ENCODE results near the gene CNTNAP3.
"Not testable (repeated sequence)": the region's sequence is repeated elsewhere in the genome, so short reads cannot be mapped to it uniquely, and the experiment has no call there.

CNTNAP3 gene

DNA sequence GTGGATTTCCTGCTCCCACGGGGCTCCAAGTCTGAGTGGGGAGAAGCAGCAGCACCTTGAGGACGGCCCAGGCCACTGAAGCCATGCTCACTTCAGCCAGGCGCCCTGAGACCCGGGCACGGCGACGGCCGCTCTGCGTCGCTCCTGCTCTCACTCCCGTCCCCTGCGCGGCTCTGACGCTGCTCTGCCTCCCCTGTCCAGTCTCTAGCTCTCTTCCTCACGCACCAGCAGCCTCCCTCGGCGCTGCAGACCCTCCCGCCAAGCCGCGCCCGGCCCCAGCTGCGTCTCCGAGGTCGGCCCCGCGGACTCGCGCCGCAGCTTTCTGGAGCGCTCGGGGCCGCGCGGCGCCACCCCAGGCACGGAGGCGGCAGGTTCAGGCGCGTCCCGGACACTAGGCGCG lies at the start of gene CNTNAP3:
CNTNAP3 (minus strand) TSS at position 188 of the 400 bp plus-strand sequence; CDS start at position 85, 103 bp downstream.
- DNase-seq, result not testable (repeated sequence)

DNA sequence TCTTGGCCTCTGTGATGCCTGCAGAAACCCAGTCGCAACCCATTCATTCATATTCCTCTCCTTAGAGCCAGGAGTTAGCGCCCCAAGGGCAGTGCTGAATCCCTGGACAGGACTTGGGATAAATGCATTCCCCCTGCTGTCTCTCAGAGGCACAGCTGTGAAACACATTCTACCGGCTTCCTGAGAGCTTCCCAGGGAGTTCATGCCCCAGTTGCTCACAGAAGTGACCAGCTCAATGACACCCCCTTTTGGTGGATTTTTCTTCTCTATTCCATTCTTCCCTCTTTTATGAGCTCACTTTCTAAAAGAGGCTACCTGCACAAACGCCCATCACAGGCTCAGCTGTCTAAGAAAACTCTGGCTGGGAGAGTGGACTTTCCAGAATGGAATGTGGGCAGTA lies 8.0 kb downstream of the CNTNAP3 start:
- not testable (repeated sequence) for DNase-seq

DNA sequence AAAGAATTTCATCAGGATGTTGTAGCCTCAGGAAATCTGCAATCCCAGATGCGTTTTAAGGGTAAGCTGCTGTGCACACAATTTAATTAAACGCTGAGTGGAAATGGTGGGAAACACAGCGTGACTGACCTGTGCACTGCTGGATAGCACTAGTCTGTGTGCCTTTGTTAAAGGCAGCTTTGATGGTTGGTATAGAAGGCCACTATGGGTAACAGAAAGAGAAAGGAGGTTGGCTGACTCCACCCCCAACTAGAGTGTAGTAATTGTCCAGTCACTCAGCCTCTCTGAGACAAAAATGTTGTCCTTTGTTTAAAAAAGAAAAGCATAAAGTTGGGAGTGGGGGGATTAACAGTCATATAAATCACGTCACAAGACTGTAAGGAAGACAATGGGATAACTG lies 45.5 kb downstream of the CNTNAP3 start:
- not testable (repeated sequence) for DNase-seq

DNA sequence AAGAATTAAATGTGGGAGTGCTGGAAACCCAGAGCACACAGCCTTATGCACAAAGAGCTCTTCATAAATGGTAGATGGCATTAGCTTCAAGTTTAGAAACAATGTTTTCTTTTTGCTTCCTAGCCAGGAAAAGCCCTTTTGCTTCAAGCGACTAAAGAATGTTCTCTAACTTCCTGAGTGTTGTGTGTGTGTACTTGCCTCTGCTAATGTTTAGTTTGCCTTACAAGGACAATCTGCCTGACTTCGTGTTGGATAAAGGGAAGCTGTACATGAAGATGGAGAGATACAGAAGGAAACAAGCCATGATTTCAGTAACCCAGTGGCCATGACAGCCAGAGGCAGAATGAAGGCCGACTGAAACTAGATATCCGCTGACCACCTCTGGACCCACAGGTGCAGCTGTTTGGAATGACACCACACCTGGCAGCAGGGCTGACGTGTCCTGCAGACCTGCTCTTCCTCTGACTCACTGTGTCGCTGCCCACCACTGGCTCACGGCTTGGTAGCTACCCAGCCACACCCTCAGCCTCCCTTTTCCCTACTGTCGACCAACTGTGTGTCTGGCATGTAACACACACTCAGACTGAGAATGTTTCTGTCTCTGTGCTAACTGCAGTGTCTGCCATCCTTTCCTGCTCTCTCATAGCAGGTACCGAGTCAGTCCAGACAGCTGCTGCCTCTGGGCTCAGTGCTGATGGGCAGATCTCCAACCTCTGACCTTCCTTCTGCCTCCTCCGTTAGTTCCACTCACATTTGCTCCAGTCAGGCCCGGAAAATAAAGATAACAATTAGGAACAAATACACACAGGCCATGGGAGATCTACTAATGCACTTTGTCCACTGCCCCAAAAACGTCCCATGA lies 55.6 kb downstream of the CNTNAP3 start:
- not testable (repeated sequence) for DNase-seq

DNA sequence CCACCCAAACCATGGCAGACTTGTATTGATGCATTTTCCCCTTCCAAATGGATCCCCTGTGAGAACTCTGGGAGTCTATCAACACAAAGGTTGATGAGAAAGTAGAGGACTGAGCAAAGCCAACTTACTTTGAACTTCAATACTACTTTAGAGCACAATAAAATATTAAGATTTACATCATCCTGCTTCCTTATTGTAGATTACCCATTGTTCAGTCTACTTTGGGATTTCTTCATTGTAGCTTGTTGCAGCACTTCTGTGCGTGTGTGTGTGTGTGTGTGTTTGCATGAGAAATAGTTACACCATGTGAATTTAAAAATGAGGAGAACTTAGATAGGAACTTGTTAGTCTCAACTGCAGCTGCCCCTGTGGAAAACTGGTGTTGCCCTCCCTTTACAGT lies 72.0 kb downstream of the CNTNAP3 start:
- DNase-seq, result not testable (repeated sequence)

DNA sequence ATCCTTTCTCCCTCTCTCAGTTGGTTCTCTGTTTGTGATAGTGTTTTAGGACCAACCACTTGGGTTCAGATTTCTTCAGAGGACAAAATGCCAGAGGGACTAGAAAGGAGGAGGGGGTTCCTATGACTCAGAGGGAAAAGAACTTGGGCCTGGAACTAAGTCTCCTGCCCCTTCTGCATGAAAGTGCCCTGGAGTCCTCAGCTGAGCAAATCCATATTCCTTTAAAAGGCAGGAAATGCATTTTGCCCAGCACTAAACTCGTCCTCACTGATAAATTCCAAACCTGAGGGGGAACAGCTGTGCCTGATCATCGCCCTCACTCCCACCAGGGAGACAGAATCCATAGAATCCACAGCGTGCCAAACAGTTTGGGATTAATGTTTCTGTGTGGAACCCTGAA lies 78.2 kb downstream of the CNTNAP3 start:
- DNase-seq, result not testable (repeated sequence)

DNA sequence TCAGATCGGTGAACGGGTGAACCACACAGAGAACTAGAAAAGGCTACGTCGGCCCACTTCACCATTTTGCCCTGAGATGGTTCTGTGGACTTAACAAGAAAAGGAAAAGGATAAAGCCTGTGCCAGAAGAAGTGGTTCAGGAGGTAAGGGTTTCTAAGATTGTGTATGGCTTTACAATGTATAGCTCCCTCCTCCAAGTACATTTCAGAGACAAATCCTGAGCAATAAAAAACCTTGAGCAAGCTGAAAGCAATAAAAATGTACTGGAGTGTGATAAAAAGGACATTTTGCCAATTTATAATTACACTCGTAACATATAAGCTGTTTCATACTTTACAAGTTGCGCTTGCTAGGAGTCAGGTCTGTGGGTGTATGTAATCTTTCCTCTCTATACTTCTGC lies 81.3 kb downstream of the CNTNAP3 start:
- not testable (repeated sequence) for DNase-seq

DNA sequence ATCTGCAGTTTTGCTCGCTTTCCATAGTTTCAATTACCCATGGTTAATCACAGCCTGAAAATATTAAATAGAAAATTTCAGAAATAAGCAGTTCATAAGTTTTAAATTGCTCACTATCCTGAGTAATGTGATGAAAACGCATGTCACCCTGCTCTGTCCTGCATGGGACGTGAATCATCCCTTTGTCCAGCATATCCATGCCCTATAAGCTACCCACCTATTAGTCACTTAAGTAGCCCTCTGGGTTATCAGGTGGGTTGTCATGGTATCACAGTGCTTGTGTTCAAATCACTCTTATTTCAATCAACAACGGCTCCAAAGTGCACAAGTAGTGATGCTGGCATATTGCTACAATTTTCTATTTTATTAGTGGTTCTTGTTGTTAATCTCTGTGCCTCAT lies 82.1 kb downstream of the CNTNAP3 start:
- DNase-seq, result not testable (repeated sequence)

DNA sequence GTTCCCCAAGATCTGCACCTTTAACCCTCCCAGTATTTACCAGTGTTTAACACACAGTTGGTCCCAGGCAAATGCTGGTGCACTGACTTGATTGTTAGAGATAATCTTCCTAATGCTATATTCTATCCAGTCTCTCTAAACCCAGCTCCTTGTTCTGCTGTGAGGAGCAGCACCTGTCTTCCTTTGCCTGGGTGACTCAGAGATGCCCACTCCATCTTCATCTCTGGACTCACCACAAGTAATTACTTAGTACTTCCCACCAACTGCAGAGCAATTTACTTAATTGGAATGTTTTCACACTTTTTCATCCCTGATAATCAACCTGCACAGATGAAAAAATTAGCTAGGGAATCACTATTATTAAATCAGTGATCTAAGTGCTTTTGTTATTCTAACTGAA lies 87.6 kb downstream of the CNTNAP3 start:
- not testable (repeated sequence) for DNase-seq

DNA sequence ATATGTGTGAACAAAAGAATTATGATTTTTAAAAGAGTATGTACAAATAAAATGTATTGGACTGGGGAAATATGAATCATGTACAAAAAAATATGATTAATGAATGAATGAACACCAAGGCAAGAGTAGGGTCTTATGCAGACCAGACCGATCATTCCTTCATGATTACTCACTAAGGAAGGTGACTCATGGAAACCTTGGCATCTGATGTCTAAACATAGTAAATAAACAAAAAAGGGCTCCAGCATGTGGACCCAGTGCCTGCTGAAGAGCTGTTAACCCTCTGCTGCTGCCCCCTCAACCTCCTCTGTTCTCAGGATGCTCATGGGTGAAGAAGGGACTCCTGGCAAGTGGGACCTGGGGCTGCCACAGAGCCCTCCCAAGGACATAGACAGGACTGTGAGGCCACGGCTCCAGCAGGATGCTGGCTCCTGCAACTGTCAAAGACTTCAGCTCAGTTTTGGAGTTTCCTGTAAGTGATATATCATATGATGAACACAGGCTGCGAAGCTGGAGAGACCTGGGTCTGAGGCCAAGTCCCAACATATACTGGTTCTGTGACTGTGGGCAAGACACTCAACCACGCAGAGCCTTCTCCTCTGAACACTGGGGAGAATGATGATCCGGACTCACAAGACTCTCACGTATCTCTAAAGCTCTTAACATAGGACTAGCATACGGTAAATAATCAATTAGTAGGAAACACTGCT lies 89.8 kb downstream of the CNTNAP3 start:
- DNase-seq, result not testable (repeated sequence)

DNA sequence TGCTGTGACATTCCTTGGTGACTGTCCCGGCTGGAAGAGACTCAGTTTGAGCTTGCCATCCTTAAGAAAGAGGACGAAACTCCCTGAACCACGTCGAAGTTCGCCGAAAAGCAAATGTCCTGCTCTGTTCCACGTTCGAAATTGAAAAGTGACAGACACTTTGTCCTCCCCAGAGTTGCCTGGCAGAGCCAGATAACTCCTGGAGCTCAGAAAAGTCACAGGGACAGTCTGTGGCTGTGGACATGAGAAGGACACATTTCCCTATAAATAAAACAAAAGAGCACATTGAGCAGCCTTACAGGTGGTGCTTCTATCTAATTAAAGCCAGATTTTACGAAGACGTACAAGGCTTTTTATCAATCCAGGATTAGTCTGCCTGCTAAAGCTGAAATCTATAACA lies 116.6 kb downstream of the CNTNAP3 start:
- DNase-seq, result not testable (repeated sequence)

DNA sequence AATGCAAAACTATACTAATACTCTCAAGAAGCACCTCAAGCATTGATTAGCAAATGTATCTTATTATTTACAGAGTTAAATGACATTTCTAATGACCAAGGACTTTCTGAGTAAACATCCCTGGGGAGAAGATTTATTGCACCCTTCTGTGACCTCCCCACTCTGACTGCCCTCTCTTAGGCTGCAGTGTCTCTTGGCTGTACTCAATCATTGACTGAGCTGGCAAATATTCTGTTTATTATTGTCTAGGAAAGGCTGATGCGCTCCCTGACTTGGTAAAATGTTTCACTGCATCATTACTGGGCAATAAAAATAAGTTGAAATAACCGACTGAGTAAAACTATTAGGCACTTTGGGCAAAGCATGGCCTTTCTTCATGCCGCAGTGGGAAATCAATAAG lies 130.3 kb downstream of the CNTNAP3 start:
- not testable (repeated sequence) for DNase-seq

DNA sequence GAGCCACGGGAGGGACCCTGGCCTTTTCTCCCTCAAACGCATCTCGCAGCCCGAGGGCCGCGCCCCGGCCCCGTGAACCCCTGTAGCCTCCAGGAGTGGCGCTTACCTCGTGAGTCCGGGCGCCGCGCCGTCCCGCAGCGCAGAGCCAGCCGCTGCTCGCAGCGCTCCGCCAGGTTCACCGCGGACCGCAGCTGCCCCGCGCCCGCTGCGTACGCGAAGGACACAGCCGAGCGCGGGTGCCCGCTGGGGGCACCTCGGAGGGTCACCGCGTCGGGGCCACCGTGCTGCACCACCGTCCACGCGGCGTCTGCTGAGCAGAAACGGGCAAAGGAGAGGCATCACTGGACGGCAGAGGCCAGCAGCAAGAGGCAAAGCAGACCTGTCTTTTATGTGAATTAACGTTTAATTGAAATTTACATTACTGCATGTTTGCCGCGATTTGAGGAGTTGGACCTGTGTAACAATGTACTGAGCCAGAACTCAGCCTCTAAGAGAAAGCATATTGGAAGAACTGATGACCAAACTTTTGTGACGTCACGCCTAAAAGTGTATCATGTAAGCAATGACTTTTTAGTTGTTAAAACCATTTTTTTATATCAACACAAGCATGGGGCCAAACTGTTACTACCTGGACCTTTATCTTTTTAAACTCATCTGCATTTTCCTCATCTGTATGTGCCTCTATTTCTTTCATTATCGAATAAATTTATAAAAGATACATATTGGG lies 155.0 kb downstream of the CNTNAP3 start:
- not testable (repeated sequence) for DNase-seq

DNA sequence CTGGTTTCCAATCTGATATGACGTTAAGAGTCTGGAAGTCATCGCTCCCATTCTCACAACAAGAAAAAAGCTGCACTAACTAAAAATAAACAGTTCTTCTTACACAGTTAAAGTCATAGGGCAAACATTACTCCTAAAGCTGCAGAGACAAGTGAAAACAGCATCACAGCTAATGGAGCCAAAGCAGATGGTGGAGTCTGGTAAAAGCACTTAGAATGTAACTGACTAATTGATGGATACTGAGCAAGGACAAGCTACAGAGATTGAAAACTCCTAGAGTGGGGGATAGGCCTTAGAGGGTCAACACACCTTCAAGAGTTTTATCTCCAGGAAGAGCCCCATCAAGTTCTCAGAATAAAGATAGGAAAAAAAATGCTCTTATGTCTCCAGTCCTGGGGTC lies 166.6 kb downstream of the CNTNAP3 start:
- not testable (repeated sequence) for DNase-seq

DNA sequence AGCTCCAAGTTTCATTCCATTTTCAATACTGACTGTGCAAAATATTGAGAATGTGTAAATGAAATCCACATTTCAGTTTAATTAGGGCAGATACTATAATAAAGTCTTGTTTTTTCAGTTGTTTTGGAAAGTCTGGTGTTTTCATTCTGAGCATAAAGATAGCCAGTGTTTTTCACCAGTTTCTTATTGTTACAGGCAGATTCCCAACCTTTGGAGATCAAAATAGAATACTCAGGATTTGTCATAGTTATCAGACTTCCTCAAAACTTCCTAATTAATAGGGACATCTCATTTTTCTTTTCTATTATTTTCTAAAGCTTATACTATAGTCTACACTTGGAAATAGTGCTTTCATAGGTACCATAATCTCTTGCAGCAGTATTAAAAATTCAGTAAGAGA lies 176.2 kb downstream of the CNTNAP3 start:
- not testable (repeated sequence) for DNase-seq

DNA sequence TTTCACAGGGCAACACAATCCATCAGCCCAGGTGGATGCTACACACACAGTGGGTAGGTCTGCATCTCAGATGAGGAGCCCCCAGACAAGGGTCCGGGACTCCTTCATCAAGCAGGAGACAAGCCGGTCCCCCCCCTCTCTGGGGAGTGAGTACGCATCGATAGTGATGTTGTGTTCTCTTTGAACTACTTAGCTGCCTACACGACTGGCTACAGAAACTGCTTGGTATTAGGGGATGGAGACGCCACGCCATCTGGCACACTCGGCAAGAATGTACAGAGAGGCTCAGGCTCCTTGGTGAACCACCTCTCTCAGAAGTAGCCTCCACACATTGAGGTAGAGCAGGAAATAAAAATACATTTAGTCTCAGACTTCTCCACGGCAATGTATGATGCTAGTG lies 179.8 kb downstream of the CNTNAP3 start:
- DNase-seq, result no peak

DNA sequence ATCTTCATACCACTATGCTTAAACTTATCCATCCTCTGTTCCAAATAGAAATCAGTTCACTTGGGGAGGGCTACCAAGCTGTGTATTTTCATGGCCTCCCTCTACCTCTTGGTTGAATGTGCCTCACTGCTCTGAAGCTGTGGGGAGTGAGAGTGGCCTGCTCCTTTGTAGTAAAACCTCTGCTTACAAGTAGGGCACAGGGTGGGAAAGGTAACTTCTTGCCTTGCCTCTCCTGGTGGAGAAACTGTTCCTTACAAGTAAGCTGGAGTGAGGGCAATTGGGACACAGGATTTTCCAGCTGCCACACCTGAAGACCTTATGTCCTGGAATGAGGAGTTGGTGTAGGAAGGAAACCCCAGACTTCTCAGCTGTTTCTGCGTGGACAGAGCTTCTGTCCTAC lies 190.8 kb downstream of the CNTNAP3 start:
- not testable (repeated sequence) for DNase-seq

DNA sequence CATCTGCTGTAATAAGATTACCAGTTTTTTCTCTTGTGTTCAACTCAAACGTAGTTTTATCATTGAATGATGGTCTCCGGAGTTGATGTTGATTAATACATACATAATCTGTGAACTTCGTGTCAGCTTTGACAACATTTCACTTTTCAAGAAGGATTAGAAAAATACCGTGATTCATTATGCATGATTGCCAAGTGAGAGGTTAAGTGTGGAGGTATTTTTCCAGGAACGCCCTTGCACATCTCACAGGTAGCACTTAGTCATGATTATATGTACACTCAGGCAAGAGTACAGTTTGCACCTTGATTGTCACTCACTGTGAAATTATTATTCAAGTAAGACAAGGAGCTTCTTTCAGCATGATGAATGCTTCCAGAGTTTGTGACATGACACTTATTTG lies 202.7 kb downstream of the CNTNAP3 start:
- not testable (repeated sequence) for DNase-seq

DNA sequence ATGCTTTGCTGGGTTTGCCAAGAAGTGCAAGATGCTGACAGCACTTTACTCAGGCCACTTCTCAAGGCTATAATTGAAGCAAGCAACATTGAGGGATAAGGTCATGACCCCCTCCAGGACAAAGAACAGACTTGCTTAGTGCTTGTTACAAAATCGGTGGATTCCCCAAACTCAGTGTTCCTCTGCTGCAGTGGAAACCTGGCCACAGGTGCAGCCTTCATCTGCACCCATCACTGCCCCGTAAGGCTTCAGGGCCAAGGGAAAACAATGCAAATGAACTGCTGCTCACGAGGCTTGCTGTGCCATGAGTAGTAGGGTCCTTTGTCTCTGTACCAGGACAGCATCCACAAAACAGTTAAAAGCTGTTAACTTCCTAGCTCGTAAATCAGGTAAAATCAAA lies 205.4 kb downstream of the CNTNAP3 start:
- not testable (repeated sequence) for DNase-seq

DNA sequence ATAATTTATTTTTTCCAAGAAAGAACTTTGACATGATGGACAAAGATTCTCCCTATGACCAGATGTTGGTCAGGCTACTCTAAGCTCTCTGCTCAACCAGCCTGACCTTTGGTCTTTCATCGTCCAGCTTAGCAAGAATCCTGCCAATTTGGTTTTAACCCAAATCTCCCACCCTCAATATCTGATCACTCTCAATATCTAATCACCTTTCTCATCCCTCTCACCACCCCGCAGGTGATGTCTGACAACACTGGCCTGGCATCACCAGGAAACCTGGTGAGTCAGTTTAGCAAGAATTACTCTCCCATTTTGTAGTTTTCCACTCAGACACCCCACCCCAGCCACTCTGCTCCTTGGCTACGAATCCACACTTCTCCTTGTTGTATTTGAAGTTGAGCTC lies 207.9 kb downstream of the CNTNAP3 start:
- DNase-seq, result not testable (repeated sequence)

DNA sequence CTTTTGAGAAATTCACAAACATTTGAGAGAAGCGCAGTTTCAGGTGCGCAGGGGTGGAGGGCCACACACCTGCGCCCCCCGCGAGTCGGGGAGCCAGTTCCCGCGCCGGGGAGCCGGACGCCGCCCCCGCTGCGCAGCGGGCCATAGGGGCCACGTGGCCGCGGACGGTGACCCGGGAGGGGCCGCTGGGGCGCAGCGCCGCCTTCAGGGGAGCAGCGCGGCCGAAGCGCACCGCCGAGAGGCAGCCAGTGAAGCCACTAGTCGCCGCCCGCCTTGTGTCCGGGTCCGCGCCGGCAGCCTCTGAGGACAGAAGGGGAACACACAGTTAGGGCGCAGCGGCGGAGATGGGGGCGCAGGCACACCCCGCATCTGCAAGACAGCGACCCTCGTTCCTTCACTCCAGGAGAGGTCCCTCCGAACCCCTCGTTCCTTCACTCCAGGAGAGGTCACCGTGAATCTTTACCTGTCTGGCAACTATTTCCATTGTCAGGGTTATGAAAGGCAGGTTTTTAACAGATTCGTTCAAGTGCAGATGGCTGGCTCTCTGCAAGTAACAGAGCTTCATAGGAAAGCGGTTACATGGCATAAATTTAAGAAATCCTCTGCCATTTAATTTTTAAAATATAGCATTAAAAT lies 209.2 kb downstream of the CNTNAP3 start:
- DNase-seq, result not testable (repeated sequence)

DNA sequence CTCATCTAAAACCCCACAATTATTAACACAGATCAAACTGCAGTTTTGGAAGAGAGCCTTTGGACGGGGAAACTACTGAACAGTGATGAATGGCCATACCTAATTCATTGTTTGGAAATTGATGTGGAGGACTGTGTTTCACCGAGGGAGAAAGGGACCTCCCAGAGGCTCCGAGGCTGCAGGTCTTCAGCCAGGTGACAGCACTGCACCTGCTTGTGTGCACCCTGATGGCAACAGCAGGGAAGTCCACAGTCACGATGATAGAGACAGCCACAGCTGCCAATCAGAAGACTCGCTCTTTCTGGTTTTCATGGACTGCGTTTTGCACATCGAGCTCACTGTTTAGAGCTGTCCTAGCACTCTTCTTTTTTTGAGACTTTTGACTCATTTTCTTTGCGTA lies 214.4 kb downstream of the CNTNAP3 start:
- not testable (repeated sequence) for DNase-seq

DNA sequence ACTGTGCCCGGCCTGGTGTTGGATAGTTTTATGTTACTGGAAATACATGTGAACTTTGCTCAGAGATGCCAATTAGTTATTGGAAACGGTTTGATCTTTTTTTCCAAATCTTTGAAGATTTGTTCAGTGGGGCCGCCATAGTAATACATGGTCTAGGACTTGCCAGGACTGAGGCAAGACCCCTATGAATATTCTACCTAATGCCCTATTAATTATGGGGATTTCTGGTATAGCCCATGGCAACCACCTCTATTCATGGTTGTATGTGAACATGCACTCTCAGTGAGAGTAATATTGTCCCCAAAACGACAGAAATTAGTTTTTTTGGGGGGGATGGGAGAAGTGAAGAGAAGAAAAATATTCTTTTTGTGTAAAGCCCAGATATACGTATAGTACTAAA lies 220.3 kb downstream of the CNTNAP3 start:
- DNase-seq, result not testable (repeated sequence)
